ENCODE results near the gene GABRG3.

GABRG3 gene

GRCh38 chr15:27238707-27239423 lies 267.9 kb downstream of the GABRG3 start:
- Histone ChIP-seq H3K4me3 (ENCODE audit: low read depth, low read length) (no peak overlapping the region), H3K36me3 (no peaks in the 10 kb centered on the region), H3K27me3 (no peaks in the 10 kb centered on the region), H3K9me3 (no peaks in the 10 kb centered on the region), H3K4me1 (peaks cover 12% of the 10 kb centered on the region)
- no peak for TF ChIP-seq CTCF (IDR thresholded peaks at IDR 0.05; ENCODE audit: low read depth, low read length)
- no peak for DNase-seq

GRCh38 chr15:27241943-27242342 lies 271.0 kb downstream of the GABRG3 start:
- Histone ChIP-seq H3K27me3 (no peaks in the 10 kb centered on the region), H3K4me1 (no peaks in the 10 kb centered on the region), H3K9me3 (no peaks in the 10 kb centered on the region), H3K36me3 (no peaks in the 10 kb centered on the region), H3K4me3 (ENCODE audit: low read depth, low read length) (no peak overlapping the region)
- TF ChIP-seq CTCF (IDR thresholded peaks at IDR 0.05; ENCODE audit: low read depth, low read length): no peak
- no peak for DNase-seq

GRCh38 chr15:27244047-27244446 lies 273.1 kb downstream of the GABRG3 start:
- Histone ChIP-seq H3K9me3 (no peaks in the 10 kb centered on the region), H3K4me1 (peaks cover 14% of the 10 kb centered on the region), H3K4me3 (ENCODE audit: low read depth, low read length) (no peak overlapping the region), H3K36me3 (no peaks in the 10 kb centered on the region), H3K27me3 (no peaks in the 10 kb centered on the region)
- no peak for DNase-seq
- no peak for TF ChIP-seq CTCF (IDR thresholded peaks at IDR 0.05; ENCODE audit: low read depth, low read length)

GRCh38 chr15:27248251-27248650 lies 277.3 kb downstream of the GABRG3 start:
- TF ChIP-seq CTCF (IDR thresholded peaks at IDR 0.05; ENCODE audit: low read depth, low read length): no peak
- no peaks in the 10 kb centered on the region for H3K36me3 ChIP-seq
- DNase-seq: no peak

GRCh38 chr15:27249046-27249759 lies 278.2 kb downstream of the GABRG3 start:
- peak overlapping the region; percentile 45 for H3K4me3 ChIP-seq (ENCODE audit: low read depth, low read length)
- 0 out of 2 replicates have a peak, but pooled peaks have one; percentile 3 for TF ChIP-seq CTCF (IDR thresholded peaks at IDR 0.05; ENCODE audit: low read depth, low read length)
- DNase-seq: peak; percentile 68
- no peaks in the 10 kb centered on the region for H3K27me3 ChIP-seq
- H3K4me1 ChIP-seq: peaks cover 24% of the 10 kb centered on the region
- no peaks in the 10 kb centered on the region for H3K9me3 ChIP-seq
- no peaks in the 10 kb centered on the region for H3K36me3 ChIP-seq

More at GRCh38 chr15:27248251-27248650, 277.3 kb downstream of the GABRG3 start:
- H3K4me3 ChIP-seq (ENCODE audit: low read depth, low read length): peak overlapping the region; percentile 45; the same call in 1 of the 2 replicates
- no peaks in the 10 kb centered on the region for H3K9me3 ChIP-seq
- no peaks in the 10 kb centered on the region for H3K27me3 ChIP-seq
- H3K4me1 ChIP-seq: peaks cover 24% of the 10 kb centered on the region

GRCh38 chr15:27249760-27250109 lies 278.8 kb downstream of the GABRG3 start:
- peak; percentile 84 for DNase-seq

More at GRCh38 chr15:27249760-27250109, 278.8 kb downstream of the GABRG3 start:
- Histone ChIP-seq H3K9me3 (no peaks in the 10 kb centered on the region), H3K27me3 (no peaks in the 10 kb centered on the region), H3K4me1 (peaks cover 24% of the 10 kb centered on the region), H3K4me3 (ENCODE audit: low read depth, low read length) (peak overlapping the region; percentile 45), H3K36me3 (no peaks in the 10 kb centered on the region)
- TF ChIP-seq CTCF (IDR thresholded peaks at IDR 0.05; ENCODE audit: low read depth, low read length): no peak
